T-cell (primary cell): ENCODE results near the gene LACC1. TPM values are rescaled to one million over a fixed set of nuclear protein-coding genes. Genes with fewer than 3 reads are reported as not detected.

Experiments
- ATAC-seq, 4 experiments: fragments of 200-7000 bp in 3 of 4; fragments of 150-1000 bp in 1 of 4; cut with Tn5 transposase; replicated peaks in 1 of 4; 1 replicate in 3 of 4; 2 replicates in 1 of 4; pipeline ENCODE4 v1.10.0; 2021; ENCODE audit warnings: moderate library complexity in 3 of 4, mild to moderate bottlenecking in 2 of 4, moderate number of reproducible peaks in 1 of 4
- CTCF ChIA-PET, 2 donors: fragments of 300-600 bp; sonication (Branson Sonifier 250); formaldehyde crosslinking; loops; one replicate each; lab custom pipeline; 2022; ENCODE audit warnings: antibody characterized with exemption in 2 of 2; lab: Charles Lee
- POLR2A ChIA-PET, 2 donors: fragments of 300-600 bp; sonication (Branson Sonifier 250); formaldehyde crosslinking; loops; one replicate each; lab custom pipeline; 2022; ENCODE audit warnings: antibody characterized with exemption in 2 of 2; lab: Charles Lee
- DNase-seq, 35 experiments: peaks; one replicate each; pipeline versions ENCODE4 v3.0.0 to v3.0.0-alpha.2; 2013 to 2023
- H3K27ac ChIP-seq: one replicate; pipeline ENCODE4 v1.5.1; 2013; ENCODE audit warnings: low read length
- H3K27me3 ChIP-seq, 2 experiments: replicated peaks in 1 of 2; 1 replicate in 1 of 2; 2 replicates in 1 of 2; pipeline versions ENCODE4 v1.6.1 to v1.7.0; 2013; ENCODE audit warnings: low read length in 1 of 2, mixed read lengths in 1 of 2; ENCODE audit not compliant: control insufficient read depth in 2 of 2, insufficient read depth in 2 of 2; ENCODE audit errors: extremely low read depth in 1 of 2
- H3K36me3 ChIP-seq, 2 donors: 1 replicate in 1 of 2; 2 replicates in 1 of 2; pipeline versions ENCODE4 v1.6.1 to v1.7.0; 2013; ENCODE audit warnings: low read length in 1 of 2; ENCODE audit not compliant: control insufficient read depth in 2 of 2, insufficient read depth in 1 of 2; ENCODE audit errors: extremely low read depth in 1 of 2
- H3K4me1 ChIP-seq, 2 experiments: 1 replicate in 1 of 2; 2 replicates in 1 of 2; pipeline versions ENCODE4 v1.6.1 to v1.7.0; 2013; ENCODE audit warnings: low read length in 2 of 2, mixed read lengths in 1 of 2; ENCODE audit not compliant: insufficient read depth in 2 of 2, control insufficient read depth in 1 of 2; ENCODE audit errors: extremely low read depth in 1 of 2
- H3K4me3 ChIP-seq, 2 donors: 1 replicate in 1 of 2; 2 replicates in 1 of 2; pipeline versions ENCODE4 v1.5.1 to v1.7.0; 2013; ENCODE audit warnings: mild to moderate bottlenecking in 2 of 2, low read length in 1 of 2, moderate library complexity in 1 of 2; ENCODE audit not compliant: control insufficient read depth in 1 of 2; ENCODE audit errors: extremely low read depth in 1 of 2
- H3K9me3 ChIP-seq: 2 replicates; pipeline ENCODE4 v1.7.0; 2013
- H3K27ac Mint-ChIP-seq, 2 donors: one replicate each; pipeline ENCODE4 v1.8.0; 2020 to 2021; ENCODE audit warnings: mild to moderate bottlenecking in 2 of 2, mixed read lengths in 2 of 2
- H3K27me3 Mint-ChIP-seq, 2 donors: one replicate each; pipeline ENCODE4 v1.8.0; 2021 to 2022; ENCODE audit warnings: mixed read lengths in 2 of 2
- H3K36me3 Mint-ChIP-seq: one replicate; pipeline ENCODE4 v1.8.0; 2021; ENCODE audit warnings: mixed read lengths
- H3K4me1 Mint-ChIP-seq, 3 donors: one replicate each; pipeline ENCODE4 v1.8.0; 2020 to 2022; ENCODE audit warnings: mixed read lengths in 3 of 3, mild to moderate bottlenecking in 1 of 3
- H3K4me3 Mint-ChIP-seq, 3 donors: one replicate each; pipeline ENCODE4 v1.8.0; 2020 to 2022; ENCODE audit warnings: mild to moderate bottlenecking in 3 of 3, mixed read lengths in 3 of 3, moderate library complexity in 3 of 3
- H3K9me3 Mint-ChIP-seq, 3 donors: one replicate each; pipeline ENCODE4 v1.8.0; 2020 to 2022; ENCODE audit warnings: mixed read lengths in 3 of 3
- WGBS: methylation state at CpG from one replicate; pipeline ENCODE4 v1.1.5; 2013; ENCODE audit warnings: missing lambda C conversion rate; ENCODE audit not compliant: insufficient coverage; 5-methylcytosine and 5-hydroxymethylcytosine counted together
- total RNA-seq, 35 experiments: library from RNA in 6 of 35; stranded (reverse) in 6 of 35; fragments of 120-200 nt in 1 of 35; gene quantifications; one replicate each; pipeline versions ENCODE4 v1.2.1 to v1.2.4 and lab custom pipeline; 2013 to 2026

Gene LACC1
- total RNA-seq, 5 donors from 2014 or later (not counting 1 experiment from before 2014, with no cell fraction given), result 0.50 to 3.2 (median 1.5) TPM

- no peaks in the 10 kb centered on the region for H3K27me3 ChIP-seq
These were observed 50.2 kb downstream of the LACC1 start for GRCh38 chr13:43929947-43930346.

GRCh38 chr13:43933378-43933777 lies 53.7 kb downstream of the LACC1 start:
- ChIA-PET POLR2A (no interaction called here), CTCF (no interaction called here)
- Histone ChIP-seq H3K4me3 (no peak overlapping the region), H3K4me1 (no peaks in the 10 kb centered on the region), H3K27ac (no peak overlapping the region), H3K36me3 (no peaks in the 10 kb centered on the region), H3K27me3 (no peaks in the 10 kb centered on the region), H3K9me3 (no peaks in the 10 kb centered on the region)
- no peak overlapping the region for H3K4me3 Mint-ChIP-seq
- WGBS, result 20% methylated on average over 1 of the region's 2 CpGs
- no peaks in the 10 kb centered on the region for H3K9me3 Mint-ChIP-seq
- ATAC-seq (no peak), DNase-seq (no peak)
- no peaks in the 10 kb centered on the region for H3K4me1 Mint-ChIP-seq
- H3K36me3 Mint-ChIP-seq, result no peaks in the 10 kb centered on the region
- peaks cover 0 to 4% of the 10 kb centered on the region in 2 donors for H3K27me3 Mint-ChIP-seq
- H3K27ac Mint-ChIP-seq, result no peak overlapping the region

More at GRCh38 chr13:43929947-43930346, 50.2 kb downstream of the LACC1 start:
- H3K4me1 Mint-ChIP-seq, result no peaks in the 10 kb centered on the region
- H3K27ac Mint-ChIP-seq, result no peak overlapping the region
- no peak for DNase-seq
- no peaks in the 10 kb centered on the region for H3K36me3 Mint-ChIP-seq
- CTCF ChIA-PET, result interaction anchor here in 1 of 2 donors (1.1 kb wide), 1 partner anchor 22 kb away, joined by 3 read pairs; no protein-coding TSS in a partner anchor
- POLR2A ChIA-PET, result no interaction called here
- H3K27ac ChIP-seq, result no peak overlapping the region
- WGBS, result no CpG with 5 or more reads among the region's 1 CpG
- H3K9me3 Mint-ChIP-seq, result no peaks in the 10 kb centered on the region
- no peaks in the 10 kb centered on the region for H3K4me1 ChIP-seq
- no peak overlapping the region for H3K4me3 Mint-ChIP-seq
- peaks cover 0 to 4% of the 10 kb centered on the region in 2 donors for H3K27me3 Mint-ChIP-seq
- no peak for ATAC-seq
- no peak overlapping the region for H3K4me3 ChIP-seq
- no peaks in the 10 kb centered on the region for H3K36me3 ChIP-seq
- H3K9me3 ChIP-seq, result no peaks in the 10 kb centered on the region

- H3K9me3 Mint-ChIP-seq, result no peaks in the 10 kb centered on the region
- H3K36me3 Mint-ChIP-seq, result no peaks in the 10 kb centered on the region
- no peak overlapping the region for H3K4me3 Mint-ChIP-seq
- DNase-seq (no peak), ATAC-seq (no peak)
- Histone ChIP-seq H3K36me3 (no peaks in the 10 kb centered on the region), H3K4me1 (no peaks in the 10 kb centered on the region), H3K9me3 (no peaks in the 10 kb centered on the region), H3K27me3 (no peaks in the 10 kb centered on the region), H3K4me3 (no peak overlapping the region), H3K27ac (no peak overlapping the region)
- CTCF ChIA-PET, result no interaction called here
- POLR2A ChIA-PET, result no interaction called here
- H3K4me1 Mint-ChIP-seq, result no peaks in the 10 kb centered on the region
- H3K27ac Mint-ChIP-seq, result no peak overlapping the region
- H3K27me3 Mint-ChIP-seq, result peaks cover 0 to 4% of the 10 kb centered on the region in 2 donors
These were observed 54.6 kb downstream of the LACC1 start for GRCh38 chr13:43934273-43934672.

- ChIA-PET CTCF (no interaction called here), POLR2A (no interaction called here)
- Histone ChIP-seq H3K4me3 (no peak overlapping the region), H3K36me3 (no peaks in the 10 kb centered on the region), H3K9me3 (no peaks in the 10 kb centered on the region), H3K4me1 (no peaks in the 10 kb centered on the region), H3K27me3 (no peaks in the 10 kb centered on the region), H3K27ac (no peak overlapping the region)
- ATAC-seq (no peak), DNase-seq (no peak)
- H3K27me3 Mint-ChIP-seq, result no peaks in the 10 kb centered on the region
- no peak overlapping the region for H3K27ac Mint-ChIP-seq
- H3K4me3 Mint-ChIP-seq, result no peak overlapping the region
- no peaks in the 10 kb centered on the region for H3K4me1 Mint-ChIP-seq
- no peaks in the 10 kb centered on the region for H3K36me3 Mint-ChIP-seq
- H3K9me3 Mint-ChIP-seq, result no peaks in the 10 kb centered on the region
- no CpG with 5 or more reads among the region's 1 CpG for WGBS
These were observed 56.2 kb downstream of the LACC1 start for GRCh38 chr13:43935878-43936277.

- ChIA-PET POLR2A (interaction anchor here in 1 of 2 donors (0.6 kb wide), 1 partner anchor 14 kb away, joined by 3 read pairs; no protein-coding TSS in a partner anchor), CTCF (no interaction called here)
- Histone ChIP-seq H3K36me3 (no peaks in the 10 kb centered on the region), H3K4me1 (no peaks in the 10 kb centered on the region), H3K27ac (no peak overlapping the region), H3K4me3 (no peak overlapping the region), H3K9me3 (no peaks in the 10 kb centered on the region), H3K27me3 (no peaks in the 10 kb centered on the region)
- no peaks in the 10 kb centered on the region for H3K9me3 Mint-ChIP-seq
- H3K36me3 Mint-ChIP-seq, result no peaks in the 10 kb centered on the region
- no peak for DNase-seq
- H3K27me3 Mint-ChIP-seq, result no peaks in the 10 kb centered on the region
- no peak overlapping the region for H3K27ac Mint-ChIP-seq
- no peak for ATAC-seq
- no peak overlapping the region for H3K4me3 Mint-ChIP-seq
- no peaks in the 10 kb centered on the region for H3K4me1 Mint-ChIP-seq
- no CpG with 5 or more reads among the region's 3 CpGs for WGBS
These were observed 56.9 kb downstream of the LACC1 start for GRCh38 chr13:43936647-43937046.

GRCh38 chr13:43937839-43938238 lies 58.1 kb downstream of the LACC1 start:
- Mint-ChIP-seq H3K4me3 (no peak overlapping the region), H3K36me3 (no peaks in the 10 kb centered on the region), H3K27ac (no peak overlapping the region), H3K27me3 (peaks cover 0 to 3% of the 10 kb centered on the region in 2 donors), H3K4me1 (no peaks in the 10 kb centered on the region), H3K9me3 (no peaks in the 10 kb centered on the region)
- Histone ChIP-seq H3K4me3 (no peak overlapping the region), H3K27me3 (no peaks in the 10 kb centered on the region), H3K36me3 (no peaks in the 10 kb centered on the region), H3K27ac (no peak overlapping the region), H3K4me1 (no peaks in the 10 kb centered on the region), H3K9me3 (no peaks in the 10 kb centered on the region)
- no peak for ATAC-seq
- DNase-seq, result no peak
- ChIA-PET CTCF (no interaction called here), POLR2A (no interaction called here)
- no CpG with 5 or more reads among the region's 1 CpG for WGBS

- Mint-ChIP-seq H3K36me3 (no peaks in the 10 kb centered on the region), H3K4me3 (no peak overlapping the region), H3K4me1 (no peaks in the 10 kb centered on the region), H3K27ac (no peak overlapping the region), H3K27me3 (peaks cover 0 to 5% of the 10 kb centered on the region in 2 donors), H3K9me3 (no peaks in the 10 kb centered on the region)
- CTCF ChIA-PET, result no interaction called here
- no peaks in the 10 kb centered on the region for H3K36me3 ChIP-seq
- no peaks in the 10 kb centered on the region for H3K9me3 ChIP-seq
- no peak overlapping the region for H3K27ac ChIP-seq
- DNase-seq, result no peak
- ATAC-seq, result no peak
- H3K4me1 ChIP-seq, result no peaks in the 10 kb centered on the region
- POLR2A ChIA-PET, result no interaction called here
- no peaks in the 10 kb centered on the region for H3K27me3 ChIP-seq
- no CpG with 5 or more reads among the region's 1 CpG for WGBS
- no peak overlapping the region for H3K4me3 ChIP-seq
These were observed 58.7 kb downstream of the LACC1 start for GRCh38 chr13:43938449-43938848.
